ENCODE results near the gene NIBAN1.

- TF ChIP-seq CTCF (IDR thresholded peaks at IDR 0.05; ENCODE audit: insufficient read depth, low read length, poor library complexity, severe bottlenecking) (no peak), EZH2phosphoT487 (conservative IDR thresholded peaks at IDR 0.05; ENCODE audit: low read length) (no peak)
Measured at GRCh38 chr1:184965439-184965838, 8.9 kb downstream of the NIBAN1 start.

Measured in SU-DHL-6 (cell line).